K562 (cell line): Measurements from ENCODE around the gene KAT6B.

ENCODE experiments used
- ATF7 ChIP-seq: fragments of 450-650 bp; IDR thresholded peaks from 2 replicates; pipeline ENCODE4 v1.7.1; 2014; ENCODE audit warnings: mild to moderate bottlenecking, moderate library complexity
- CCNT2 ChIP-seq: IDR thresholded peaks from 2 replicates; pipeline ENCODE4 v1.6.1; 2011; ENCODE audit warnings: borderline replicate concordance, low read depth, mild to moderate bottlenecking, moderate library complexity, mixed read lengths, low read length; ENCODE audit not compliant: insufficient read length; ENCODE audit errors: extremely low read depth
- CTCF ChIP-seq, 3 experiments: IDR thresholded peaks in 2 of 3; conservative IDR thresholded peaks in 1 of 3; 2 replicates each; pipeline ENCODE4 v1.5.1; 2011 to 2012; ENCODE audit warnings: low read length in 3 of 3, mild to moderate bottlenecking in 3 of 3, control low read depth in 2 of 3, improper control_type of control experiment in 1 of 3, inconsistent platforms in 1 of 3, low read depth in 1 of 3, mixed read lengths in 1 of 3, moderate library complexity in 1 of 3; ENCODE audit not compliant: insufficient read depth in 2 of 3
- PKNOX1 ChIP-seq: fragments of 450-650 bp; IDR thresholded peaks from 2 replicates; pipeline ENCODE4 v1.6.1; 2016
- POLR2A ChIP-seq: fragments of 450-650 bp; conservative IDR thresholded peaks from 2 replicates; pipeline ENCODE4 v1.6.1; 2016
- RBM25 ChIP-seq: fragments of 200-400 bp; formaldehyde crosslinking; IDR thresholded peaks from 2 replicates; pipeline ENCODE4 v1.6.1; 2018; ENCODE audit warnings: low read length, low read depth, moderate library complexity; ENCODE audit not compliant: severe bottlenecking
- SMARCA4 ChIP-seq: fragments of 450-650 bp; IDR thresholded peaks from 2 replicates; pipeline ENCODE4 v1.6.1; 2016
- TFE3 ChIP-seq: fragments of 450-650 bp; formaldehyde crosslinking; IDR thresholded peaks from 2 replicates; pipeline ENCODE4 v1.4.0; 2020; ENCODE audit warnings: mild to moderate bottlenecking, mixed read lengths
- ZBTB43 ChIP-seq: sonication (generic); formaldehyde crosslinking; IDR thresholded peaks from 2 replicates; pipeline ENCODE4 v1.8.0; 2023; ENCODE audit warnings: mild to moderate bottlenecking, missing genetic modification reagents
- ZBTB5 ChIP-seq: fragments of 450-650 bp; IDR thresholded peaks from 2 replicates; pipeline ENCODE4 v1.6.1; 2017; ENCODE audit warnings: antibody characterized with exemption
- ZFPM2 ChIP-seq: fragments of 250-450 bp; sonication (Bioruptor Pico); IDR thresholded peaks from 2 replicates; pipeline ENCODE4 v1.5.1; 2022; ENCODE audit warnings: mild to moderate bottlenecking

GRCh38 chr10:74977072-74977471 is 150.7 kb downstream of the KAT6B start:
- TF ChIP-seq ATF7, result no peak
- no peak for TF ChIP-seq ZBTB43 (CRISPR knock-in tag)
- TF ChIP-seq RBM25, result no peak
- TF ChIP-seq CTCF (IDR thresholded peaks at IDR 0.05 in 2 of 3, conservative IDR thresholded peaks at IDR 0.05 in 1 of 3; ENCODE audit: insufficient read depth in 2 of 3, low read depth in 1 of 3, low read length in 3 of 3), result no peak
- no peak for TF ChIP-seq PKNOX1
- no peak for TF ChIP-seq SMARCA4
- no peak for TF ChIP-seq ZBTB5
- TF ChIP-seq ZFPM2 (CRISPR knock-in tag), result no peak
- no peak for TF ChIP-seq POLR2A
- TF ChIP-seq CCNT2, result no peak
- TF ChIP-seq TFE3, result no peak
